Measurements from ENCODE around the gene TSR3.

DNA sequence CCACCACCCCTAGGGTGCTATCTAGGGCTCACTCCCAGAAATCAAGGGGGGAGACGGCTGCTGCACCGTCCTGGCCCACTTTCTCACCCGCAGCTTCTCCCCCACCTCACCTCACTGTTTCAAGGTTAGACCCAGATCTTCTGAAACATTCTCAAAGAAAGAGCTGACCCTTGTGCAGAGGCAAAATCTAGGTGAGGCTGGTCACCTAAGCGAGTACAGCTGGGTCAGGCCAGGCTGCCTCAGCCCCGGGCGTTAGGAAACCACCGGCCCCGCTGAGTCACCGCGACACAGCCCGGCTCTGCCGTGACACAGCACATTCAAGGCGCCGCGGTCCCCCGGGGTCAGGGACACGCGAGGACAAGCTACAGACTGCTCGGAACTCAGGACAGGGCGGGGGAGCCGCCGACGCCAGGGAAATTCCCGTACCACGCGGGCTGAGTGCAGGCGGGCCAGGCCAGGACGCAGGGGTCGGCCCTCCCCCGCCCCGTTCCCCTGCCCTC is 27.2 kb upstream of the TSR3 start:
- TF ChIP-seq, protein P1, sequence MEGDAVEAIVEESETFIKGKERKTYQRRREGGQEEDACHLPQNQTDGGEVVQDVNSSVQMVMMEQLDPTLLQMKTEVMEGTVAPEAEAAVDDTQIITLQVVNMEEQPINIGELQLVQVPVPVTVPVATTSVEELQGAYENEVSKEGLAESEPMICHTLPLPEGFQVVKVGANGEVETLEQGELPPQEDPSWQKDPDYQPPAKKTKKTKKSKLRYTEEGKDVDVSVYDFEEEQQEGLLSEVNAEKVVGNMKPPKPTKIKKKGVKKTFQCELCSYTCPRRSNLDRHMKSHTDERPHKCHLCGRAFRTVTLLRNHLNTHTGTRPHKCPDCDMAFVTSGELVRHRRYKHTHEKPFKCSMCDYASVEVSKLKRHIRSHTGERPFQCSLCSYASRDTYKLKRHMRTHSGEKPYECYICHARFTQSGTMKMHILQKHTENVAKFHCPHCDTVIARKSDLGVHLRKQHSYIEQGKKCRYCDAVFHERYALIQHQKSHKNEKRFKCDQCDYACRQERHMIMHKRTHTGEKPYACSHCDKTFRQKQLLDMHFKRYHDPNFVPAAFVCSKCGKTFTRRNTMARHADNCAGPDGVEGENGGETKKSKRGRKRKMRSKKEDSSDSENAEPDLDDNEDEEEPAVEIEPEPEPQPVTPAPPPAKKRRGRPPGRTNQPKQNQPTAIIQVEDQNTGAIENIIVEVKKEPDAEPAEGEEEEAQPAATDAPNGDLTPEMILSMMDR (IDR thresholded peaks at IDR 0.05) = no peak
- TF ChIP-seq RFX5 (IDR thresholded peaks at IDR 0.05; ENCODE audit: low read length) = no peak
- TF ChIP-seq EP300 (IDR thresholded peaks at IDR 0.05; ENCODE audit: borderline replicate concordance in 1 of 2, low read depth in 1 of 2, low read length in 1 of 2) = no peak
- no peak for TF ChIP-seq TCF12 (IDR thresholded peaks at IDR 0.05)
- TF ChIP-seq MAX (IDR thresholded peaks at IDR 0.05; ENCODE audit: low read depth) = no peak; the same call in 1 of the 2 replicates
- TF ChIP-seq REST (IDR thresholded peaks at IDR 0.05; ENCODE audit: low read depth, low read length) = no peak

Data from SK-N-SH (cell line).